ENCODE data around the gene ITM2A.

The ITM2A gene

DNA sequence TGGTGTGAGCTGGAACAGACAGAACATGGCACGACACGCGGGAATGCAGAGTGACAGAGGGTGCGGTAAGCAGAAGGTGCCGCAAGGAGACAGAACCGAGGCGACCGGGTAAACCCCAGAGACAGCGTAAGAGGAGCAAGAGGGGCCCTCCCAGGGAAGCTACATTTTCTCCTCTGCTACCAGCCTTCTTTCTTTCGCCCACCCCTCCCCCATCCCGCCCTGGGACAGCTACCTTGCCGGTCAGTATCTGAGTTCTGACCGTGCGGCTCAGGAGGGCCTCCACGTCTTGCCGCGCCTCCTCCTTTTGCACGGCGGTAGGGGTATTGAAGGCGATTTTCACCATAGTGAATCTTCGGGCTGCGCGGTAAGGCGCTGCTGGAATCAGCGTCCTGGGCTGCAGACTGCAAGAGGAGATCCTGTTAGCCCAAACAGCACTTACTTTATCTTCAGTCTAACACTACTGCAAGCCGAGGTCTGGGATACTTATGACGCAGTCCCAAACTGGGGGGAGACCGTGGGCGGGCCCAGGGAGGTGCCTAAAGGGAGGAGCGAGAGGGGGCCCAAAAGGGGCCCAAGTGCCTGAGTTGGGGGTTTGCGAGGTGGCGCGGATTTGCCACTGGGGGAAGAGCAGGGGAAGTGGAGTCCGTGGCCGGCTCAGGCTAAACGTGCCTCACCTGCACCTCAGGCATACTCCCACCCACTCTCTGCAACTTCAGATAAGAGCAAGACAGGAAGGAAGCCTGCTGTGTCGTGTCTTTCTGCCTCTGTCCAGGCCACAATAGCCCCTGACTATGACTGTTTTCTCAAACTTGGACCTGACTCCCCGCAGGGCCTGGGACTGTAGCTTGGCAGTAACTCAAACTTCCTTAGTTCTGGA is at the start of gene ITM2A:
TSS of gene ITM2A (minus strand) at position 462 of the 877 bp plus-strand sequence. CDS start at position 343, 119 bp downstream.
- peak; percentile 57 for DNase-seq

- DNase-seq = no peak
Measured at GRCh38 chrX:79415056-79415455, 47.9 kb upstream of the ITM2A start.

- no peak for DNase-seq
Measured at GRCh38 chrX:79413963-79414362, 46.8 kb upstream of the ITM2A start.

DNA sequence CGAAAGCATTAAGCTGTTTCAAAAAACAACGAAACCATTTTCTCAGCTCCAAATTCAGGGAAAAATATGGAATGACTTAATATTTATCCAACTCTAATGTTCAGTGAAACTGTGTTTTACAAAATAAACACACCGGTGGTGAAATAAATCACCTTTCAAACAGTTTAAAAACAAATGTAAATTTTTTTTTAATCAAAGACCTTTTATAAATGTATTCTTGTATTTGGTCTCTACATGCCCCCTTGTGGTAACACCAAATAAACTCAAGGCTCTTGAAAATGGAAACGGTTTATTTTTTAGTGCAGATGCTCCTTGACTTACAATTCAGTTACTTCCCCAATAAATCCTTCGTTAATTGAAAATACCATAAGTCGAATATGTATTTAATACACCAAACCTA is 45.8 kb upstream of the ITM2A start:
- peak; percentile 30 for DNase-seq

DNA sequence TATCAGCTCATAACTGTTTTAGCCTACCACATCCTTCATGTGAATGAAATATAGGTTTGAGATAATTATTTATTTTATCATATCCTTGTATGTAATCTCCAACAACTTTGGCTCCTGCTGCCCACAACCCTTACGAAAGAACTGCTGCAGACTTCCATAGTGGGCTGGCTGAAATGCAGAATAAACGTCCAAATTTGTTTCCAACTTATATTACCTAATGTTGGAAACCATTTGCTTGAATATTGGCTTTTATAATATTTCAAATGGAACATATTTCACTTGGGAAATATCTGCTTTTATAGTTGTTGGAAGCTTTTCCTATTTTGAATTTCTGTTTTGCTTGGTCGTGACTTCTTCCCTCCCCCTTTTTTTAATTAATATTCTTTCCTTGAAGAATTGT is 45.0 kb upstream of the ITM2A start:
- DNase-seq = no peak

DNA sequence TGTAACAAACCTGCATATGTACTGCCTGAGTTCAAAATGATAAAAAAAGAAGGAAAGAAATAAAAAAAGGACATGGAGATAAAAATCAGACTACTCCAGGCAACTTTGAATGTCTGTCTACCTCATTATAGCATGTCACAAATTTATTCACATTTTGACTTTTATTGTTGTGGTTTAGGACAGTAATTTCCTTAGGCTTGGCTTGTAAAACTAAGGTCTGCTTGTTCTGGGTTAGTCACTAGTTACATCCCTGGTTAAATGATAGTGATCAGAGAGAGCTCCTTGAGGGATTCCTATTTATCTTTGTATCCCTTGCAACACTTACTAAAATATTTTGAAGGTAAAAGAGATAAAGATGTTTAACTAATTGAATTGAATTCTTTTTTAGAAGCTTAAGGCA is 42.5 kb upstream of the ITM2A start:
- no peak for DNase-seq

DNA sequence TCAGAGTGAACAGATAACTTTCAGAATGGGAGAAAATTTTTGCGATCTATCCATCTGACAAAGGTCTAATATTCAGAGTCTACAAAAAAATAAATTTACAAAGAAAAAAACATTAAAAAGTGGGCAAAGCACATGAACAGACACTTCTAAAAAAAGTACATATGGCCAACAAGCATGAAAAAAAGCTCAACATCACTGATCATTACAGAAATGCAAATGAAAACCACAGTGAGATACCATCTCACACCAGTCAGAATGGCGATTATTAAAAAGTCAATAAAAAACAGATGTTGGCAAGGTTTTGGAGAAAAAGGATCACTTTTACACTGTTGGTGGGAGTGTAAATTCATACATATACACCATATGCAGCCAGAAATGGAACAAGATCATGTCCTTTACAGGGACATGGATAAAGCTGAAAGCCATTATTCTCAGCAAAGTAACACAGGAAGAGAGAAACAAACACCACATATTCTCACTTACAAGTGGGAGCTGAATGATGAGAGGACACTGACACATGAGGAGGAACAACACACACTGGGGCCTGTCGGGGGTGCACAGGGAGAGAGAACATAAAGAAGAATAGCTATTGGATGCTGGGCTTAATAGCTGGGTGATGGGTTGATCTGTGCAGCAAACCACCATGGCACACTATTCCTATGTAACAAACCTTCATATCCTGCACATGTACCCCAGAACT is 41.6 kb upstream of the ITM2A start:
- DNase-seq = no peak

DNA sequence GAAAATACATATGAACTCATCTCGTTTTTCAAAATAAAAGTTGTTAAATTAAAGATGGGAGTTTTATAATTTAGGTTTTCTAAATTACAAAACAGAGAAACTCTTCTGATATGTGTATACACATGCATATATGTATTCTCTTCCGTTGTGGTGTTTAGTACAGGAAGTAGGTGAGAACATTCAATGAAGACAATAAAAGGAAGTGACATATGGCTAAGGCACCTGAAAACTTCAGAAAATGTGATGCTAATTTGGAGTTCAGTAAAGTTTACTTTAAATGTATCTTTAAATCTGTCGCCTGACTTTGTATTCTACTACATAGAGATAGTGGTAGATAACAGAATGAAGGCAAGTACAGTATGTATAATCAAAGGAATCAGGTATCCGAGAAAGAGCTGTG is 33.5 kb upstream of the ITM2A start:
- DNase-seq = no peak

DNA sequence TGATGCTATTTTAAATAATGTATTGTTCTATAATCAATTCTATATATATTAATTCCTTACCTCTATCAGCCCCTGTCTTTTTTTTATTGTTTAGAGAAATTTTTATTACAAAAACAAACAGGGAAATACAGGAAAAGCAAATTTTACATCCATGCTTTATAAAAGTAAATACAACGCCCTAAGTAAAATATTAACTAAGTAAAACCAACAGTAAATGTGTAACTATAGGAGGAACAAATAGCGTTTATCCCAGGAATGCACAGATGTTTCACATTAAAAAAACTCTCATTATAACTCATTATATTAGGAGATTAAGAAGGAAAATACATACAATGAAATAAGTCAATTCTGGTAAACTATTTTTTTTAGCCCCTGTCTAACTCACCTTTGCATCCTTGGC is 8.2 kb upstream of the ITM2A start:
- no peak for DNase-seq

DNA sequence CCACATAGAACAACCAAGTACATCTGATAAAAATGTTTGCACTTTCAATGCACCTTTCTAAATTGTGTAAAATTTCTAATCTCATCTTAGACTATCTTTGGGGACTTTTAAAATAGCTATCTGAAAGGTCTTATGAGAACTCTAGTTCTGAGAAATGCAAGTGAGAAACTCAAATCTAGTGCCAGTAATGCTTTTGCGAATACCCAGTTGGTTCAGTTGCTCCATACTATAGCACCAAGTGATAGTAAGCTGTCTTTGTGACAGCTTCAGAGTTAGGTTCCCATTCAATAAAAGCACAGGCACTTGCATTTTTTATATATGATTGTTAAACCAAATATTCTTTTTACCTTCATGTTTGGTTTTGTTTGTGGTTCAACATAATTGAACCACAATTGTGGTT is 4.5 kb upstream of the ITM2A start:
- DNase-seq = no peak

GRCh38 chrX:79371101-79371500 is 4.0 kb upstream of the ITM2A start:
- DNase-seq = no peak

DNA sequence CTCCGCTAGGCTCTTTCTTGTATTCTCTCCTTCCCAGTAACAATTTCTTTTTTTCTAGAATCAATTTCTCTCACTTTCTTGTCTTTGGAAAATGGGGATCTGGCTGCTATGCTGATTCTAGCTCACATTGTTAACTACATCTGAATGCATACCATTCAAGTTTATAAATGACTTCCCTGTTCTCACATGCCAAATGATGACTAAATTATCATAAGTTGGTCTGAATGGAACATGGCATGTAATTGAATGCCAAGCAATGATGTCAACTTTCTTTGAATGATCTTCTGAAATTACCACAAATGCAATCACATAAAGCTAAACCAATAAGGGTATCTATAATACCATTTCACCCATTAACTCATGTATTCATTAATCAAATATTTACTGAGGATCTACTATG is 2.7 kb upstream of the ITM2A start:
- DNase-seq = no peak

DNA sequence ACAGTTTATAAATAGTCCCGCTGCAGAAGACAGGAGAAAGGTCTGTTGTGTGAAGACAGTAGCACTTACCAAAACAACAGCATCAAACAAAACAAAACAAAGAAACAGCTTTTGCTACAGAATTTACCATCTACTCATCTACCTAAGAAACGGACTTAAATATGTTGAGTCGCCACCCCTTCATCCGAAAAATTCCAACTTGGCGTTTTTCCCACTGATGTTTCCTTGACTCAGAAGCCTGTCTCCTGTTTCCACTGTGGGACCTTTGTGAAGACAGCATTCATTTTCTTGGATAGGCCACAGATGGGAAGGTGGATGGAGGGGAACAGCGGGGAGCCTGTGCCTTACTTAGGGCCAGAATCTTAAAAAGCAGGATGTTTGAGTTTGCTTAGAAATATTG is 1.3 kb upstream of the ITM2A start:
- no peak for DNase-seq

DNA sequence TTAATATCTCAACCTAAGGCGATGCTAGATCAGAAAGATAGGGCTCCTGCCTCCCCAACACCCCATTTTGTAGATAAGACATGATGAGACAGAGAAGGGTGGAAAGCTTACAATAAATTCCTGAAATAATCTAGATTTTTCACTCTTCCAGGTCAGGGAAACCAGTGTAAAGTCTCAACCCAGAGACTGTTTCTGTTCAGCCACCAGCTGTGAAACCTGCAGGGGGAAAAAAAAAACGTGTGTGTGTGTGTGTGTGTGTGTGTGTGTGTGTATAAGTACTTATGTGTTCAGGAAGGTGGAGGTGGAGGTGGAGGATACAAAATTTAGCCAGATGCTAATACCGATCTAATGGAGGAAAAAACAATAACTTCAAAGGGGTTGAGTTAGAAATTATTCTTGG is 773 bp upstream of the ITM2A start:
- DNase-seq = no peak

- no peak for DNase-seq
Measured at GRCh38 chrX:79366556-79366872, 620 bp downstream of the ITM2A start.

DNA sequence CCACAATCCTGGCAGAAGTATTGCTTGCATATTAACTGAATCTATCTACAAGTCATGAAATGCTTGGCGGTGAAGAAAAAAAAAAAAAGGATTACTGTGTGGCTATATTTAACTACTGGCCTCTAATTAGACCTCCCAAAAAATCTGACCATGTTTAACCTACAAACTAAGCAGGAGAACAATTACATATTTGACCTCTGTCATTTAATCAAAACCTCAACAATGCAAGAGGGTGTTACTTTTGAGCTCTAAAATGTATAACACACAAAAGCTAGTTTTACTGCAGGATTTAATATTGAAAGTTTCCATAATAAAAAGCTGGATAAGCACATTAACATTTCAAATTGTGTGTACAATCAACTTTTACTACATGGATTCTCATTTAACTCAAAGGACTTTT is 1.5 kb downstream of the ITM2A start:
- DNase-seq = no peak

DNA sequence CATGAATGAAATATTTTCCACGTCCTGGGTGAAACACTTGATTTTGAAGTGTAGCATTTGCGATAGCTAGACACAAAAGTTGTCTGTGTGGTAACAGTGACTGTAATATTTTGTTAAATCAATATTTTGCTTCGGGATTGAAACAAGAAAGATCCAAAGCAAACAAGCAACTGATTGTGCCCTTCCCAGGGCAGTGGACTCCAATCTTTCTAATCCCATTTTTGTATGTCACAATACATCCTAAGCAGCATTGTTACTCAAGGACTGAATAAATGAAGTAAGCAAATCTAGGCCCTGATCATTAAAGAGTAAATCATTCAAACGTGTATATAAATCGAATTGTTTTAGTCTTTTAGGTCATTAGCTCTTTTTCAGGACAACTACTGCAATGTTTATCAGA is 2.8 kb downstream of the ITM2A start:
- DNase-seq = no peak

GRCh38 chrX:79361192-79361870 is 5.8 kb downstream of the ITM2A start:
- DNase-seq = no peak

DNA sequence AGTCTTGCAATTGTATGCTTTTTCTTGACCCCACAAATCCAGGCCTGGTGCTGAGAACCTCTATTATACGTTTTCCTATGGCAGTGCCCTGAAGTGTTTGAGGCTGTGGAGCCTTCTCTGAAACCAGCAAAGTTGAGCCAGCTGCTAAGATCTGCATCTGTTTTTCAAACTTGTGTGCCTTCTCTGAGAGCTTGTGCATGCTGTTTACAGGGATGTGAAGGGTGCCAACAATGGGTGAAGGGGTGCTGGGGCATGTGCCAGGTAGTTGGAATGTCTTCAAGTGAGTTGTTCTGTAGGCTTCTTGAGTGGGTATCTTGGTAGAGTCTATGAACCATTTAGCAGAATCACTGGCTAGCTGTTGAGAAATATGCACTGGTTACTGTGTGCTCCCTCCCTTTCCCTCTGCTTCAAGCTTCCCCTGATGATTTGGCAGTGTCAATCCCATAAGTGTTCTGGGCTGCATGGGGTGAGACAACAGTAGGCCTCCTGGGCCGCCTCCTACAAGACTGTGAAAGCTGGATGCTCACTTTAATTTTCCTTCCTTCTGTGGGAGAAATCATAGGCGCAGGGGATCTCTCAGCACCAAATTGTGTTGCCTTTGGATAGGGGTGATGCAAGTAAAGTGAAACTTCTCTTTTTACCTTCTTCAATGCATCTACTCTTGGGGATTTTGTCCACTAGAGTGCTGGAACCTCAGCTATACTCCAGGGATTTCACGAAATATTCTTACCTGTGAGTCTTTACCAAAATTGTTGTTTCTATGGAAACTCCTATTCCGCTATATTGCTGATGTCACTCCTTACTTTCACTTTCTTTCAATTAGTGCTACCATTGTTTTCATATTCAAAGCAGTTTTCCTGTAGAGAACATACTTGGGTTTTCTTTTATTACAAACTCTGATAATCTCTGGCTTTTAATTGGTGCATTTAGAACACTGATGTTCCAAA is 30.0 kb downstream of the ITM2A start:
- DNase-seq = no peak

GRCh38 chrX:79330022-79330421 is 37.1 kb downstream of the ITM2A start:
- no peak for DNase-seq

DNA sequence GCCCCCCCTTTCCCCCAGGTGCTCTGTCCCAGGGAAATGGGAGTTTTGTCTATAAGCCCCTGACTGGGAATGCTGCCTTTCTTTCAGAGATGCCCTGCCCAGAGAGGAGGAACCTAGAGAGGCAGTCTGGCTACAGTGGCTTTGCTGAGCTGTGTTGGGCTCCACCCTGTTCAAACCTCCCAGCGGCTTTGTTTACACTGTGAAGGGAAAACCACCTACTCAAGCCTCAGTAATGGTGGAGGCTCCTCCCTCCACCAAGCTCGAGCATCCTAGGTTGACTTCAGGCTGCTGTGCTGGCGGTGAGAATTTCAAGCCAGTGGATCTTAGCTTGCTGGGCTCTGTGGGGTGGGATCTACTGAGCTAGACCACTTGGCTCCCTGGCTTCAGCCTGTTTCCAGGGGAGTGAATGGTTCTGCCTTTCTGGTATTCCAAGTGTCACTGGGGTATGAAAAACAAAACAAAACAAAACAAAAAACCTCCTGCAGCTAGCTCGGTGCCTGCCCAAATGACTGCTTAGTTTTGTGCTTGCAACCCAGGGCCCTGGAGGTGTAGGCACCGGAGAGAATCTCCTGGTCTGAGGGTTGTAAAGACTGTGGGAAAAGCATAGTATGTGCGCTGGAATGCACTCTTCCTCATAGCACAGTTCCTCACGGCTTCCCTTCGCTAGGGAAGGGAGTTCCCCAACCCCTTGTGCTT is 41.7 kb downstream of the ITM2A start:
- DNase-seq = peak; percentile 7

Data from activated CD4-positive, alpha-beta T cell treated with anti-CD3 and anti-CD28 coated beads, Interleukin-2, Interleukin-6, amounts not matched to agents 100 ng/mL and 50 ng/mL, durations not matched to agents 16 hours and 8 hours (primary cell).